ENCODE measurements around the gene CTSZ.
"Not testable (repeated sequence)": the region's sequence is repeated elsewhere in the genome, so short reads cannot be mapped to it uniquely, and the experiment has no call there.

The CTSZ gene

GRCh38 chr20:58976061-58976730, 30.9 kb downstream of the CTSZ start:
- DNase-seq = no peak

GRCh38 chr20:58975353-58975752, 31.7 kb downstream of the CTSZ start:
- no peak for DNase-seq

GRCh38 chr20:58973866-58974265, 33.2 kb downstream of the CTSZ start:
- DNase-seq = no peak

- no peak for DNase-seq
Measured at GRCh38 chr20:58973179-58973578, 33.9 kb downstream of the CTSZ start.

GRCh38 chr20:58971429-58971828, 35.6 kb downstream of the CTSZ start:
- no peak for DNase-seq

- no peak for DNase-seq
Measured at GRCh38 chr20:58970146-58970545, 36.9 kb downstream of the CTSZ start.

- DNase-seq = no peak
Measured at GRCh38 chr20:58969439-58969838, 37.6 kb downstream of the CTSZ start.

- no peak for DNase-seq
Measured at GRCh38 chr20:58967652-58968429, 39.2 kb downstream of the CTSZ start.

- no peak for DNase-seq
Measured at GRCh38 chr20:58965270-58966064, 41.6 kb downstream of the CTSZ start.

- not testable (repeated sequence) for DNase-seq
Measured at GRCh38 chr20:58963922-58964321, 43.1 kb downstream of the CTSZ start.

GRCh38 chr20:58963060-58963584, 43.9 kb downstream of the CTSZ start:
- no peak for DNase-seq

- no peak for DNase-seq
Measured at GRCh38 chr20:58959652-58960051, 47.4 kb downstream of the CTSZ start.

- DNase-seq = no peak
Measured at GRCh38 chr20:58956078-58956477, 51.0 kb downstream of the CTSZ start.

- DNase-seq = no peak
Measured at GRCh38 chr20:58953050-58953449, 54.0 kb downstream of the CTSZ start.

GRCh38 chr20:58950603-58951002, 56.5 kb downstream of the CTSZ start:
- no peak for DNase-seq

GRCh38 chr20:58947797-58948388, 59.2 kb downstream of the CTSZ start:
- DNase-seq = not testable (repeated sequence)

- DNase-seq = no peak
Measured at GRCh38 chr20:58945965-58946631, 61.0 kb downstream of the CTSZ start.

Measured in NCI-H510A treated with DMSO at 0.1 percent for 48 hours (cell line).